Endothelial cell of umbilical vein (primary cell): ENCODE results near the gene TRNP1. TPM values are rescaled to one million over a fixed set of nuclear protein-coding genes. Genes with fewer than 3 reads are reported as not detected.

Source experiments
- BruUV-seq: library from RNA; stranded (reverse); fragments of 400-500 nt; replicated peaks from 2 replicates; lab custom pipeline; 2021; lab: Mats Ljungman, UMichigan
- CTCF ChIA-PET: fragments of 300-600, 350-600 bp; sonication (Branson Sonifier 250); formaldehyde crosslinking; loops from one replicate; lab custom pipeline; 2021; ENCODE audit warnings: antibody characterized with exemption, inconsistent platforms; lab: Charles Lee
- POLR2A ChIA-PET: fragments of 300-600, 350-600 bp; sonication (Branson Sonifier 250); formaldehyde crosslinking; loops from one replicate; lab custom pipeline; 2021; ENCODE audit warnings: antibody characterized with exemption, inconsistent platforms; lab: Charles Lee
- DNase-seq: peaks from one replicate; pipeline ENCODE4 v3.0.0-alpha.2; 2011; ENCODE audit warnings: low read depth, low spot score
- FAIRE-seq: peaks from 2 replicates; lab custom pipeline; 2011; peaks lifted over from hg19 to GRCh38; lab: Jason Lieb, UNC
- H2AFZ ChIP-seq: 2 replicates; pipeline ENCODE4 v1.6.0; 2012; ENCODE audit warnings: low read depth, low read length, control low read depth, inconsistent platforms
- H3K27ac ChIP-seq: 2 replicates; pipeline ENCODE4 v1.5.1; 2011; ENCODE audit warnings: low read depth, mild to moderate bottlenecking, control low read depth, low read length, moderate library complexity; ENCODE audit not compliant: insufficient read depth
- H3K27me3 ChIP-seq, 2 experiments: 2 replicates each; pipeline versions ENCODE4 v1.6.0 to v1.6.1; 2011; ENCODE audit warnings: low read length in 2 of 2, mixed read lengths in 1 of 2; ENCODE audit not compliant: control insufficient read depth in 2 of 2, insufficient read depth in 2 of 2
- H3K36me3 ChIP-seq, 2 experiments: 2 replicates in 1 of 2; 3 replicates in 1 of 2; pipeline ENCODE4 v1.5.1; 2011; ENCODE audit warnings: low read length in 2 of 2, mild to moderate bottlenecking in 1 of 2, moderate library complexity in 1 of 2; ENCODE audit not compliant: control insufficient read depth in 2 of 2, insufficient read depth in 2 of 2; ENCODE audit errors: extremely low read depth in 1 of 2
- H3K4me1 ChIP-seq: 3 replicates; pipeline ENCODE4 v1.5.1; 2011; ENCODE audit warnings: mild to moderate bottlenecking, low read length; ENCODE audit not compliant: control insufficient read depth, insufficient read depth; ENCODE audit errors: extremely low read depth
- H3K4me2 ChIP-seq: 2 replicates; pipeline ENCODE4 v1.6.1; 2011; ENCODE audit warnings: low read length, control low read depth, mixed read lengths; ENCODE audit not compliant: insufficient read depth
- H3K4me3 ChIP-seq, 3 experiments: fragments of 200-600 bp in 1 of 3; sonication (generic), shearing (Covaris generic) in 1 of 3; replicated peaks in 1 of 3; 2 replicates each; pipeline ENCODE4 v1.5.1; 2011 to 2016; ENCODE audit warnings: control low read depth in 3 of 3, low read length in 3 of 3, mild to moderate bottlenecking in 2 of 3, inconsistent platforms in 1 of 3, low read depth in 1 of 3, moderate library complexity in 1 of 3; ENCODE audit not compliant: insufficient read depth in 1 of 3
- H3K79me2 ChIP-seq: 2 replicates; pipeline ENCODE4 v1.6.0; 2012; ENCODE audit warnings: low read length, inconsistent platforms; ENCODE audit not compliant: control insufficient read depth, insufficient read depth
- H3K9ac ChIP-seq: replicated peaks from 2 replicates; pipeline ENCODE3; 2011; ENCODE audit warnings: low read length, control low read depth; ENCODE audit not compliant: insufficient read depth; ENCODE audit errors: extremely low read depth
- H3K9me1 ChIP-seq: replicated peaks from 3 replicates; pipeline ENCODE4 v1.6.0; 2011; ENCODE audit warnings: mild to moderate bottlenecking, low read length; ENCODE audit not compliant: control insufficient read depth, insufficient read depth; ENCODE audit errors: extremely low read depth
- H3K9me3 ChIP-seq: replicated peaks from 2 replicates; pipeline ENCODE4 v1.5.1; 2012; ENCODE audit warnings: low read length, inconsistent platforms; ENCODE audit not compliant: control insufficient read depth, insufficient read depth
- H4K20me1 ChIP-seq: replicated peaks from 2 replicates; pipeline ENCODE3; 2011; ENCODE audit warnings: mild to moderate bottlenecking, low read length; ENCODE audit not compliant: control insufficient read depth, insufficient read depth; ENCODE audit errors: extremely low read depth
- EZH2 ChIP-seq: IDR thresholded peaks from 2 replicates; pipeline ENCODE4 v1.6.1; 2012; ENCODE audit warnings: borderline replicate concordance, low read depth, mild to moderate bottlenecking, moderate library complexity, low read length, inconsistent platforms; ENCODE audit not compliant: severe bottlenecking
- FOS ChIP-seq: IDR thresholded peaks from 2 replicates; pipeline ENCODE4 v1.6.1; 2011; ENCODE audit warnings: mild to moderate bottlenecking, low read length, moderate library complexity, borderline replicate concordance; ENCODE audit not compliant: insufficient read depth
- GATA2 ChIP-seq: IDR thresholded peaks from 2 replicates; pipeline ENCODE4 v1.7.0; 2011; ENCODE audit warnings: low read depth, mild to moderate bottlenecking, moderate library complexity, mixed read lengths, low read length; ENCODE audit not compliant: insufficient read length, insufficient read depth
- JUN ChIP-seq: IDR thresholded peaks from 2 replicates; pipeline ENCODE4 v1.6.1; 2011; ENCODE audit warnings: borderline replicate concordance, low read depth; ENCODE audit not compliant: insufficient read length, insufficient read depth
- MYC ChIP-seq: IDR thresholded peaks from one replicate; pipeline ENCODE4 v1.6.1; 2011; ENCODE audit warnings: mild to moderate bottlenecking, low read depth, low read length
- POLR2A ChIP-seq: IDR thresholded peaks from 2 replicates; pipeline ENCODE4 v1.6.1; 2012; ENCODE audit warnings: low read depth, mild to moderate bottlenecking, control low read depth, low read length
- POLR2AphosphoS5 ChIP-seq: IDR thresholded peaks from 2 replicates; pipeline ENCODE4 v1.6.1; 2012; ENCODE audit warnings: low read depth, mild to moderate bottlenecking, control low read depth, low read length, moderate library complexity; ENCODE audit not compliant: insufficient read depth
- dilution Hi-C: fragments of 300-500 bp; cut with MboI; formaldehyde crosslinking; loops from one replicate; pipeline ENCODE4 v1.15.0; 2019; ENCODE audit warnings: low sequenced_read_pairs; ENCODE audit not compliant: extremely low pct_ligation_motif_present
- intact Hi-C: fragments of 100-400 bp; cut with micrococcal nuclease; formaldehyde crosslinking; loops from one replicate; pipeline ENCODE4 v1.10.0; 2022
- polyA plus RNA-seq, 4 experiments: library from polyadenylated mRNA; depleted of rRNA in 3 of 4; stranded (reverse) in 3 of 4; unstranded in 1 of 4; fragments of >200 nt; gene quantifications; 2 replicates each; pipeline versions ENCODE4 v1.2.1 to v1.2.3, GENCODE V29; 2011 to 2012; ENCODE audit warnings: missing spikeins in 1 of 4
- total RNA-seq: library from RNA; stranded (reverse); gene quantifications from 2 replicates; pipeline ENCODE4 v1.2.3, GENCODE V29; 2021
- TF ChIP-seq, protein P1 (sequence below), 2 donors: IDR thresholded peaks; 1 replicate in 1 of 2; 2 replicates in 1 of 2; pipeline ENCODE4 v1.5.1; 2011; ENCODE audit warnings: low read length in 2 of 2, mild to moderate bottlenecking in 2 of 2, moderate library complexity in 2 of 2, control low read depth in 1 of 2, inconsistent platforms in 1 of 2, low read depth in 1 of 2; ENCODE audit not compliant: insufficient read depth in 1 of 2; ENCODE audit errors: extremely low read depth in 1 of 2

The TRNP1 gene
- total and polyA plus RNA-seq, 2 donors (not counting 3 experiments of a cell fraction or from before 2014, with no cell fraction given): 5.9 to 20.5 TPM

DNA sequence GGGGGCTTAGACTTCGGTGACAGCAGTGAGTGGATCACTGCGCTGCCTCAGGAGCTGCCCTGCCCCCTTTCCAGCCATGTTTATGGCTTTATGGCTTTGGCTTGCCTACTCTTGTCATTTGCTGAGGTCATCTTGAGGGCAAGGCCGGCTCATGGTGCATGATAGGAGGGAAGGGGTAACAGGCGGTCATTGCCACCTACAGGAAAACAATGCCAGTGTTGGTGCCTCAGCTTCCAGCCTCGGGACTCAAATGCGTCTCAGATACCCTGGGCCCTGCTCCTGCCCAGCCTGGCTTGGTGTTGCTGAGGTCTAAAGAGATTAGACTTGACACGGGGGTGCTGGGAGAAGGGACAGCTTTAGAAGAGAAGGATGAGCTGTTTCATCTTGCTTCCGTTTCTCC, 47.8 kb upstream of the TRNP1 start:
- Histone ChIP-seq H3K27me3 (no peaks in the 10 kb centered on the region), H3K36me3 (peaks cover 14 to 41% of the 10 kb centered on the region in 2 experiments), H3K4me3 (no peak overlapping the region), H3K4me2 (no peak overlapping the region), H3K27ac (no peak overlapping the region), H3K9ac (no peak overlapping the region), H2AFZ (no peak overlapping the region), H3K4me1 (peaks cover 8% of the 10 kb centered on the region), H4K20me1 (no peaks in the 10 kb centered on the region), H3K9me1 (no peaks in the 10 kb centered on the region), H3K9me3 (no peaks in the 10 kb centered on the region), H3K79me2 (no peaks in the 10 kb centered on the region)
- TF ChIP-seq GATA2: no peak
- no peak for TF ChIP-seq POLR2A
- no peak for TF ChIP-seq EZH2
- TF ChIP-seq FOS: no peak
- TF ChIP-seq JUN: no peak
- no peak for TF ChIP-seq MYC
- TF ChIP-seq POLR2AphosphoS5: no peak
- TF ChIP-seq, protein P1, sequence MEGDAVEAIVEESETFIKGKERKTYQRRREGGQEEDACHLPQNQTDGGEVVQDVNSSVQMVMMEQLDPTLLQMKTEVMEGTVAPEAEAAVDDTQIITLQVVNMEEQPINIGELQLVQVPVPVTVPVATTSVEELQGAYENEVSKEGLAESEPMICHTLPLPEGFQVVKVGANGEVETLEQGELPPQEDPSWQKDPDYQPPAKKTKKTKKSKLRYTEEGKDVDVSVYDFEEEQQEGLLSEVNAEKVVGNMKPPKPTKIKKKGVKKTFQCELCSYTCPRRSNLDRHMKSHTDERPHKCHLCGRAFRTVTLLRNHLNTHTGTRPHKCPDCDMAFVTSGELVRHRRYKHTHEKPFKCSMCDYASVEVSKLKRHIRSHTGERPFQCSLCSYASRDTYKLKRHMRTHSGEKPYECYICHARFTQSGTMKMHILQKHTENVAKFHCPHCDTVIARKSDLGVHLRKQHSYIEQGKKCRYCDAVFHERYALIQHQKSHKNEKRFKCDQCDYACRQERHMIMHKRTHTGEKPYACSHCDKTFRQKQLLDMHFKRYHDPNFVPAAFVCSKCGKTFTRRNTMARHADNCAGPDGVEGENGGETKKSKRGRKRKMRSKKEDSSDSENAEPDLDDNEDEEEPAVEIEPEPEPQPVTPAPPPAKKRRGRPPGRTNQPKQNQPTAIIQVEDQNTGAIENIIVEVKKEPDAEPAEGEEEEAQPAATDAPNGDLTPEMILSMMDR (IDR thresholded peaks at IDR 0.05; ENCODE audit: extremely low read depth in 1 of 2, insufficient read depth in 1 of 2, low read depth in 1 of 2, low read length in 2 of 2): no peak
- BruUV-seq: no TSS peak
- DNase-seq (no peak), FAIRE-seq (no peak)
- intact Hi-C loops (no loop called here), dilution Hi-C loops (no loop called here)
- CTCF ChIA-PET: no interaction called here
- POLR2A ChIA-PET: no interaction called here
